Nephron progenitor cell (in vitro differentiated cells): ENCODE data around the gene HTRA3.

Experiments
- DNase-seq: peaks from one replicate; pipeline ENCODE4 v3.0.0; 2021
- H3K27ac Mint-ChIP-seq: 2 replicates; pipeline ENCODE4 v1.8.0; 2021; ENCODE audit warnings: mild to moderate bottlenecking, moderate library complexity, mixed read lengths
- H3K27me3 Mint-ChIP-seq: 2 replicates; pipeline ENCODE4 v1.8.0; 2021; ENCODE audit warnings: mild to moderate bottlenecking, low read depth, mixed read lengths; ENCODE audit not compliant: poor library complexity
- H3K36me3 Mint-ChIP-seq: 2 replicates; pipeline ENCODE4 v1.8.0; 2021; ENCODE audit warnings: low read depth, mixed read lengths
- H3K4me1 Mint-ChIP-seq: 2 replicates; pipeline ENCODE4 v1.8.0; 2021; ENCODE audit warnings: mixed read lengths
- H3K4me3 Mint-ChIP-seq: 2 replicates; pipeline ENCODE4 v1.8.0; 2021; ENCODE audit warnings: mild to moderate bottlenecking, moderate library complexity, mixed read lengths
- H3K9me3 Mint-ChIP-seq: 2 replicates; pipeline ENCODE4 v1.8.0; 2021; ENCODE audit warnings: mild to moderate bottlenecking, moderate library complexity, mixed read lengths
- TF ChIP-seq, protein P1 (sequence below): fragments of 200-600 bp; sonication (generic); IDR thresholded peaks from 2 replicates; pipeline ENCODE4 v1.5.0; 2021; ENCODE audit warnings: antibody characterized with exemption

The HTRA3 gene

DNA sequence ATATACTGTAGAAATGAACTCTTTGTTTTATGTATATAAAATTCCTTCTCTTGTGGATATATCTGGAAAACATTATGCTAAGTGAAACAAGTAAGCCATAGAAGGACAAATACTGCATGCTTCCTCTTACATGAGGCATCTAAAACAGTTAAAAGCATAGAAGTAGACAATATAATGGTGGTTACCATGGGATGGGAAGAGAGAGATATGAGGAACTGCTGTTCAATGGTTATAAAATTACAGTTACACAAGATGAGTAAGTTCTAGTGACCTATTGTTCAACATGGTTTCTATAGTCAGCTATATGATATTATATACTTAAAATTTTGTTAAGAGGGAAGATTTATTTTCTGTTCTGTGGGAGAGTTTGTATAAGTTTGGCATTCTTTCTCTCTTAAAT, 43.4 kb downstream of the HTRA3 start:
- TF ChIP-seq, protein P1, sequence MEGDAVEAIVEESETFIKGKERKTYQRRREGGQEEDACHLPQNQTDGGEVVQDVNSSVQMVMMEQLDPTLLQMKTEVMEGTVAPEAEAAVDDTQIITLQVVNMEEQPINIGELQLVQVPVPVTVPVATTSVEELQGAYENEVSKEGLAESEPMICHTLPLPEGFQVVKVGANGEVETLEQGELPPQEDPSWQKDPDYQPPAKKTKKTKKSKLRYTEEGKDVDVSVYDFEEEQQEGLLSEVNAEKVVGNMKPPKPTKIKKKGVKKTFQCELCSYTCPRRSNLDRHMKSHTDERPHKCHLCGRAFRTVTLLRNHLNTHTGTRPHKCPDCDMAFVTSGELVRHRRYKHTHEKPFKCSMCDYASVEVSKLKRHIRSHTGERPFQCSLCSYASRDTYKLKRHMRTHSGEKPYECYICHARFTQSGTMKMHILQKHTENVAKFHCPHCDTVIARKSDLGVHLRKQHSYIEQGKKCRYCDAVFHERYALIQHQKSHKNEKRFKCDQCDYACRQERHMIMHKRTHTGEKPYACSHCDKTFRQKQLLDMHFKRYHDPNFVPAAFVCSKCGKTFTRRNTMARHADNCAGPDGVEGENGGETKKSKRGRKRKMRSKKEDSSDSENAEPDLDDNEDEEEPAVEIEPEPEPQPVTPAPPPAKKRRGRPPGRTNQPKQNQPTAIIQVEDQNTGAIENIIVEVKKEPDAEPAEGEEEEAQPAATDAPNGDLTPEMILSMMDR = no peak

DNA sequence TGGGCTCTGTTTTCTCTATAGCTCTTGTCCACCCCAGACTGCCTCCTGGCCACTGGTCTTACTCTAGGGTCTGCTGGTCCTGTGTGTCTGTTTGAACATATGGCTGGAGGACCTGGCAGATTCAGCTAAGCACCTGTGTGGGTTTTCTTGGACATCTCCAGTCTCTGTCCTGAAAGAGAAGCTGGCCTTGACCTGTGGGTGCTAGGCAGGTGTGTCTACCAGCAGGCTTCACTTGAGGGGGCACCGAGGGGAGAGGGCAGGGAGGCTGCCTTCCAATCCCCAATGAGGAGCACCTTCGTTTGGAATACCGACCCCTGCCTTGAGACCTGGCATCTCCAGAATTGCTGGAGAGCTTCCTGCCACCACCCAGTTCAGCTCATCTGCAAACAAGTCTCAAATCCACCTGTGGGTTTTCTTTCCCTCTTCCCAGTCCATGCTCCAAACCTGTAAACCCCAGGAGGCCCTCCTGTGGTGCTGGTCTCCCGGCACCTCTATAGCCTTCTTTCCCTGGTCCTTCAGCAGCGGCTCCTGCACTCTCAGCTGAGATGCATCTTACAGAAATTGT, 45.2 kb downstream of the HTRA3 start:
- peaks cover 24% of the 10 kb centered on the region for H3K4me1 Mint-ChIP-seq
- peaks cover 23% of the 10 kb centered on the region for H3K27me3 Mint-ChIP-seq
- peaks cover 17% of the 10 kb centered on the region for H3K9me3 Mint-ChIP-seq
- no peak overlapping the region for H3K4me3 Mint-ChIP-seq
- DNase-seq = no peak
- H3K36me3 Mint-ChIP-seq = no peaks in the 10 kb centered on the region
- TF ChIP-seq, protein P1 = no peak
- H3K27ac Mint-ChIP-seq = no peak overlapping the region

More for the DNA sequence above, 43.4 kb downstream of the HTRA3 start:
- H3K4me3 Mint-ChIP-seq = no peak overlapping the region
- H3K4me1 Mint-ChIP-seq = peaks cover 22% of the 10 kb centered on the region
- no peaks in the 10 kb centered on the region for H3K36me3 Mint-ChIP-seq
- DNase-seq = no peak
- H3K9me3 Mint-ChIP-seq = peaks cover 17% of the 10 kb centered on the region
- H3K27me3 Mint-ChIP-seq = peaks cover 22% of the 10 kb centered on the region
- H3K27ac Mint-ChIP-seq = no peak overlapping the region

DNA sequence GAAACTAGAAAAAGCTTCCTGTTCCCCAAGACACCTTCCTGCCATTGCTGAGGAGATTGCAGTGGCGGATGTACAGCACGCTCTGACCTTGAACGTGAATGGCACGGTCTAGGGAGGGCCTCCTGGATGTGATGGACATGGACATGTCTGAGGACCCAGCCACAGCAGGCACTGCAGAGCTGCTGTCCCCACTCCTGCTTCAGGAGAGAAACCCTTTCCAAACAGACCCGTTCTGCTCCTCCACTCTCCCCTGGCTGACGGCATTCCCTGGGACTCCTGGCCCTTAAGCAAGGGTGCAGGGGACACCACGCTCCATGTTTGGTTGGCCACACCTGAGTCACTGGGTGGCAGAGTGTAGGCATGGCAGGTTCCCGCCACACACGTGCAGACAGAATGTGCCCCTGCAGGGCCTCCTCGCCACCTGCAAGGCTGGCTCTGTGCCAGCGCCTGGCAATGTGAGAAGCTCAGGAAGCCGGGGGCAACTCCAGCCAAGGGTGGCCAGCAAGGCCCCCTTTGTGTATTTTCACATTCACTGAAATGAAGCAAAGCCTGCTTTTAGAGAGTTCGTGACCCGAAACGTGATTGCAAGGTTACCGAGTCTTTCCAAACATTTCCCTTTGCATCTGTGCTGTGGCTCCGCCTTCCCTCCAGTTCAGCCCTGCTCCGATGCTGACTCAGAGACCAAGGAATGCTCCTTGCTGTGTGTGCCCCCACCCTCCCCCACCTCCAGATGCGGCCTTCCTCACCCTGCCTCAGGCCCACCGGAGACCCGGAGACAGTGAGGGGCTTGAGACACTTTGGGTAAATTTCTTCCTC, 46.1 kb downstream of the HTRA3 start:
- Mint-ChIP-seq H3K27ac (no peak overlapping the region), H3K9me3 (peaks cover 17% of the 10 kb centered on the region), H3K27me3 (peaks cover 17% of the 10 kb centered on the region), H3K4me3 (peak overlapping the region; percentile 11), H3K36me3 (no peaks in the 10 kb centered on the region), H3K4me1 (peaks cover 24% of the 10 kb centered on the region)
- TF ChIP-seq, protein P1 = no peak
- peak; percentile 43 for DNase-seq

DNA sequence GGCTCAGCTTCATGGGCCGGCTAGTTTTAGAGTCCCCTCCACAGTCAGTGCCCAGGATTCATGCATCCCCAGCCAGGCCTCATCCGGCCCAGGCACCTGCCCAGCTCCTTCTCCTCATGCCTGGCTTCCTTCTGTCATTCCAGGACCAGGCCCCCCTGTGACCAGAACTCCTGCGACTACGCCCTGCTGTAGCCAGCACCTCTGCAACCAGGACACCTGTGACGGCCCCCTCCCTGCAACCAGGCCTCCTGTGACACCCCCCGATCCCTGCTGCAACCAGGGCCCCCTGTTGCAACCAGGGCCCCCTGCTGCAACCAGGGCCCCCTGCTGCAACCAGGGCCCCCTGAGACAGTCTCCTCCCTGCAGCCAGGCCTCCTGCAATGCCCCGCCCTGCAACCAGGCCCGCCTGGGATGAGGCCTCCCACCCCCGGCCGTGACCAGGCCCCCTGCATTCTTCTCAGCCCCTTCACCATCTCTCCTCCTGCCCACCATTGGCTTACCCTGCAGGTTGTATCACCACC, 46.8 kb downstream of the HTRA3 start:
- no peak for DNase-seq
- Mint-ChIP-seq H3K4me1 (peaks cover 24% of the 10 kb centered on the region), H3K36me3 (no peaks in the 10 kb centered on the region), H3K9me3 (peaks cover 17% of the 10 kb centered on the region), H3K27ac (no peak overlapping the region), H3K4me3 (peak overlapping the region; percentile 11), H3K27me3 (peaks cover 17% of the 10 kb centered on the region)
- TF ChIP-seq, protein P1 = no peak

- H3K9me3 Mint-ChIP-seq = peaks cover 17% of the 10 kb centered on the region
- peaks cover 24% of the 10 kb centered on the region for H3K4me1 Mint-ChIP-seq
- TF ChIP-seq, protein P1 = no peak
- peaks cover 13% of the 10 kb centered on the region for H3K27me3 Mint-ChIP-seq
- DNase-seq = no peak
- peak overlapping the region; percentile 10 for H3K4me3 Mint-ChIP-seq
- no peaks in the 10 kb centered on the region for H3K36me3 Mint-ChIP-seq
- no peak overlapping the region for H3K27ac Mint-ChIP-seq
Observed at GRCh38 chr4:8316911-8317351, 47.4 kb downstream of the HTRA3 start.
